Ishikawa (cell line): ENCODE data around the gene RHOV.

Source experiments
- CEBPB ChIP-seq: IDR thresholded peaks from 2 replicates; pipeline ENCODE4 v1.6.1; 2012
- CREB1 ChIP-seq: IDR thresholded peaks from 2 replicates; pipeline ENCODE4 v1.6.1; 2012; ENCODE audit warnings: low read depth
- EP300 ChIP-seq: IDR thresholded peaks from 2 replicates; pipeline ENCODE4 v1.6.1; 2012; ENCODE audit warnings: borderline replicate concordance
- FOXM1 ChIP-seq: IDR thresholded peaks from 2 replicates; pipeline ENCODE4 v1.6.1; 2012; ENCODE audit warnings: low read depth, borderline replicate concordance
- TAF1 ChIP-seq: IDR thresholded peaks from 2 replicates; pipeline ENCODE4 v1.6.1; 2012; ENCODE audit warnings: low read depth, mild to moderate bottlenecking
- TEAD4 ChIP-seq: IDR thresholded peaks from 2 replicates; pipeline ENCODE4 v1.6.1; 2012
- USF1 ChIP-seq: IDR thresholded peaks from 2 replicates; pipeline ENCODE4 v1.6.1; 2012

GRCh38 chr15:40825661-40826422 lies 48.2 kb downstream of the RHOV start:
- no peak for TF ChIP-seq CREB1
- TF ChIP-seq USF1, result no peak
- TF ChIP-seq EP300, result no peak
- no peak for TF ChIP-seq FOXM1
- no peak for TF ChIP-seq CEBPB
- peak; percentile 61 for TF ChIP-seq TEAD4
- no peak for TF ChIP-seq TAF1
